Measurements from ENCODE around the gene CHERP.

Gene CHERP

DNA sequence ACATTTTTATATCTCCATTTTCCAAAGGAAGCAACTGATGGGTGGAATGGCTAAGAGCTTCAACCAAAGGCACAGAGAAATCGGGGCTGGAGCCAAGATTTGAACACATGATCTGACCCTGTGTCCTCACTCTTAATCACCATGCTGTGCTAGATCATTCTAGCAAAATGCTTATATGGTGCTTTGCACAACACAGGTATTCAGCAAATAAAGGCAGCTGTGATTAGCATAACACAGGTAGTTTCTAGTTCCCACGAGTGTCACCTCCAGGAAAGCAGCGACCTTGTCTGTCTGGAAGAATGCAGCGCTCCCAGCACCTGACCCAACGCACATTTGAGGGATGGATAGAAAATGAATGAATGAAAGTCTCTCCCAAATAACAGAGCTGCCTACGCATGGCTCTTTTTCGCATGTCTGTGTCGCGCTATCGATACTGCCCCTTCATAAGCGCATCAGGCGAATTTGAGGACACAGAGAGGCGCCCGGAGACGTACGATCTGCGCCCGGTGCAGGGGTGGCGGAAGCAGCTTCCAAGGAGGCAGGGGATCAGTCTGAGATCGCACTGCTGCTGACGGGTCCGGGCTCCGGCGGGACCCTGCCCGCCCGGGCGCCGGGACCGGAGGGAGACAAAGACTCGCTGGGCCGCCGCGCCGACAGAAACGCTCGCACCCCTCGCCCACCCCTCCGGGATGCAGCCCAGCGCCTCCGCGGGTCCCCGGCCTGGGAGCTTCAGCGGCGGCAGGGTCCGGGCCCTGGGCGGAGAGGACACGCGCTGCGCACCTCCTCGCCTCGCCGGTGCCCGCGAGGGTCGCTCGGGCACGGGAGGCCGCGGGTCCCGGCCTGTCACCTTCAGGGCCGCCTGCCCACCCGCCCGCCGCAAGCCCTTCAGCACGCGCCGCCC, 71.1 kb downstream of the CHERP start:
- DNase-seq: peak; percentile 14

DNA sequence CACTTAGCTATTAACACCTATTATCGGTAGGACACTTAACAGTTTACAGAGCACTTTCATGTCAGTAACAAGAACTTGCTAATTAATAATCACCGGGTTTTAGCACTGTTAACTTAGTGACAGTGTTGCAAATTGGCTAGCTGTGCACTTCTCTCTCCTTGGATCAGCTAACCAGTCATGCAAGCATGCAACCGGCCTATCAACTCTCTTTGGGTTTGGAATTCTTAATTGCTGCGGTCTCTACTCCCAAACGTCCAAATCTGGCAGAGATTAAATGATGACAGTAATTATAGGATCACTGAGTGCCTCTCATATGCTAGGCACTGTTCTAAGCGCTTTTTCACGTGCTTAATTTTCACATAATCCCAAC, 71.7 kb downstream of the CHERP start:
- no peak for DNase-seq
